Stimulated activated CD4-positive, alpha-beta T cell treated with anti-CD3 and anti-CD28 coated beads, Interleukin-12 subunit alpha, Interleukin-12 subunit beta, amount 100 ng/mL, for 24 hours (primary cell): ENCODE results near the gene PCTP.

Source experiments
- DNase-seq, 2 experiments: peaks; one replicate each; pipeline ENCODE4 v3.0.0-alpha.2; 2020; ENCODE audit warnings: low read depth in 2 of 2

The PCTP gene

DNA sequence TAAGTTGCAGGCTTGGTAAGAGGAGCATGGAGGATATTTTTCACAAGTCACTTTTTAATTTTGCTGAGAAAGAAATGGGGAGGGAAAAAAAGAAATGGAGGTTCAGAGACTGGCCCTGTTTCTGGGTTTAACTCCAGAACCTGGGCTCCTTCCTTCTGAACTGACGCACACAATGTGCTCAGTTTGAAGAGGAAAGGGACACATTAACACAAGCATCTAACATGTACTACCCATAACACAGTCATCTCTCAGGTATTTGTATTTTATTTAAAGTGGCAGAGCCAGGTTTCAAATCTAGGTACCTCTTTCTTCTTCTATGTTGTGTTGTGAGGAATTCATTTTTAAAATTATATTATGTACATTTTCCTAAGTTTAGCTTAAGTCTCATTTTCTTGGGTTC, 22.9 kb upstream of the PCTP start:
- no peak for DNase-seq

- no peak for DNase-seq
Measured at GRCh38 chr17:55728361-55728760, 22.5 kb upstream of the PCTP start.

DNA sequence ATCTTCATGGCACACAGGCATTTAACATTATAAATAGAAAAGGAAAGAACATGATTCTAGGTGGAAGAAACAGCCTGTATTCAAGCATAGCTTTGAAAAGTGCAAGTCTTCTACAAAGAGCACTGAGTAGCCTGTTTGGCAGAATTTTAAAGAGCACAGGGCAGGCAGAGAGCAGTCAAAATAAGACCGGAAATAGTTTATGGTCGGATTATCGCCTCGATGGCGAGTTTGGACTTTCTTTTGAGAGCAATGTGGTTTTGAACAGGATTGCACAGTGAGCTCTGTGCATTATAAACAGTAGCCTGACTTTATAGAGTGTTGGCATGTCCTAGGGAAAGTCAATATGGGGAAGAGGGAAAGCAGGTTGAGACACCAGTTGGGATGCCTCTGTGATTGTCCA, 22.0 kb upstream of the PCTP start:
- DNase-seq, result no peak

DNA sequence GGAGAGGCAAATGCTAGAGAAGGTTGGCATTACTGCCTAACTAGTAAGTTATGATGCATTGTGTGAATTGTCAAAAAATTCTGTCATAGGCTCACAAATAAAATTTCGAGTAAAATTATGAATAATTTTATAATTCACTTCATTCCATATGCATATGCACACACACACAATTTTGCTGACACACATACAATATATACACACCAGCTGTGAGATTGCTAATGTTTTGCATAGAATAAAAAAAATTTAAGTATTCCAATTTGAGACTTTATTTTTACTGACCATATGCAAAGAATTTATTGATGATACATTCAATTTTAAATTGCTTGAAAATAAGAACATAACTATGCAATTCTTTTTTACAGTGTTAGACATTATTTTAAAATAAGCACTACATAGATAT, 21.4 kb upstream of the PCTP start:
- DNase-seq, result no peak

GRCh38 chr17:55730380-55730779, 20.5 kb upstream of the PCTP start:
- no peak for DNase-seq

- DNase-seq, result no peak
Measured at GRCh38 chr17:55730808-55731207, 20.0 kb upstream of the PCTP start.

- no peak for DNase-seq
Measured at GRCh38 chr17:55731586-55732250, 19.1 kb upstream of the PCTP start.

- DNase-seq, result no peak
Measured at GRCh38 chr17:55734128-55734781, 16.6 kb upstream of the PCTP start.

GRCh38 chr17:55735731-55736405, 15.0 kb upstream of the PCTP start:
- DNase-seq, result peak in 1 of 2 experiments; percentile 20

GRCh38 chr17:55737976-55738501, 12.8 kb upstream of the PCTP start:
- DNase-seq, result no peak

- DNase-seq, result no peak
Measured at GRCh38 chr17:55740511-55741355, 10.1 kb upstream of the PCTP start.

- DNase-seq, result no peak
Measured at GRCh38 chr17:55741356-55741700, 9.5 kb upstream of the PCTP start.

DNA sequence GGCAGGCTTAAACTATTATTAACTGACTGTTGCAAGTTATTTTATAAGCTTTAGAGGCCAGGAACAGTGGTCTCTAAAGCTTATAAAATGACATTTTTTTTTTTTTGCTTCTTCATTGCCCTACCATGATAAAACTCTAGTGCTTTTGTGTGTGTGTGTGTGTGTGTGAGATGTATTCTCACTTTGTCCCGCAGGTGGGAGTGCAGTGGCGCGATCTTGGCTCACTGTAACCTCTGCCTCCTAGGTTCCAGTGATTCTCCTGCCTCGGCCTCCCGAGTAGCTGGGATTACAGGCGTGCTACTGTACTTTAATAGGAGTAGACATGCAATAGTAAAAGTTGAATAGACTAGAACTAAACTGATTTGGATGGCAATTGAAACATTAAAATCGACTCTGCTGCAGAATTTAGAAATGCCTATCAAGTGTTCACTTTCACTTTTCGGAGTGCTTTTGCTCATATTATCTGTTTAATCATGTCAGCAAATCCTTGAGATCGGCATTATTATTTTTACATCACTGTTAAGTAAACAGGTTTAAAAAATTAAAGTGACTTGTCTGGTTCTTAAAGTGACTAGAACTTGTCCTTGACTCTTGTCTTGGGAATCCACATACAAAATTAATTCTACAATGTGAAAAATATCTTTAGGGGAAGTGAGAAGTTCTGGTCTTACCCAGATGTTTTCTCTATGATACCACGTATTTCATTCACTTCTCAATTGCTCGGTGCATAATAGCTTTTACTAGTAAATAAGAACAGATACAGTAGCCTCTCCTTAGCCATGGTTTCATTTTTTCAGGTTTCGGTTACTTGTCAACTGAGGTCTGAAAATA, 8.4 kb upstream of the PCTP start:
- DNase-seq, result no peak

DNA sequence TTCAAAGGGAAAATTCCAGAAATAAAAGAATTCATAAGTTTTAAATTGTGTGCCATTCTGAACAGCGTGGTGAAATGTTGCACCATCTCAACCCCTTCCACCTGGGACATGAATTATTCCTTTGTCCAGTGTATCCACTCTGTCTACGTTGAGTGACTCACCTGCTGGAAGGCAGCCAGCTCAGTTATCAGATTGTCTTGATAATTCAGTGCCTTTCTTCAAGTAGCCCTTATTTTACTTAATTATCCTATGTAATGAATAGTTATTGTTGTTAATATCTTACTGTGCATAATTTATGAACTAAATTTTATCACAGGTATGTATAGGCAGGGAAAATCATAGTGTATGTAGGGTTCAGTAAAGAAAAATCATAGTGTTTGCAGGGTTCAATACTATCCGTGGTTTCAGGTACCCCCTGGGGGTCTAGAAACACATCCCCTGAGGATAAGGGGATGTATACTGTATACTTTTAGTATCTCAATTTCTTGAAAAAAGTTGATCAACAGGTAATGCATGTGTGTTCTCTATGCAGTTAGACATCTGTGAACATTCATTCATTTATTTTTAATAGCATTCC, 7.7 kb upstream of the PCTP start:
- no peak for DNase-seq

DNA sequence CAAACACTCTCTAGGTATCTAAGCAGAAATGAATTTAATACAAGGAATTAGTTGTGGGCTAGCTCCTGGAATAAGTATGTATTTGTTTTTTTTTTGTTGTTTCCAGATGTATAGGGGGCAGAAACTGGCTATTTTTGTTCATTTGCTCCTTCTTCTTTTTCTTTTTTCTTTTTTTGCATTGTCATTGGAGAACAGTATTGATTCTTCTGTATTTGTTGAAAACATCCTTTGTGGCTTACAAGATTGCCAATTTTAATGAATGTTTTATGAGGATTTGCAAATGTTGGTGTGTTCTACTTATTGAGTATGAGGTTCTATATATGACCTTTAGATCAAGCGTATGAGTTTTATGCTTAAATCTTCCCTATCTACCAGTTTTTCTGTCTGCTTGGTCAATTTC, 5.6 kb upstream of the PCTP start:
- no peak for DNase-seq

DNA sequence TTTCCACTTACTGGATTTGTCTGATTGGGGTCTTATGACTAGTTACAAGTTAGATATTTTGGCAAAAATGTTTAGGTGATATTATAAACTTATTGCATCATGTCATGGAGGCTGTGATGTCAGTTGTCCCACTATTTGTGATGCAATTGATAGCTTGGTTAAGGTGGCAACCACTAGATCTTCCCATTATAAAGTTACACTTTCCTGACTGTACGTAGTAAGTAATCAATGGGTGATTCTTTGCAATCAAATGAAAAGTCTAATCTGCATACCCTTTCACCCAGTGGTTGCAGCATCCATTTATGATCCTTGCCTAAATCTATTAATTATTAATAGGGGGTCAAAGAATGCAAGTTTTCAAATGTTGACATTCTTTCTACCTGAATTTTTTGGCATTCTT, 4.4 kb upstream of the PCTP start:
- no peak for DNase-seq

DNA sequence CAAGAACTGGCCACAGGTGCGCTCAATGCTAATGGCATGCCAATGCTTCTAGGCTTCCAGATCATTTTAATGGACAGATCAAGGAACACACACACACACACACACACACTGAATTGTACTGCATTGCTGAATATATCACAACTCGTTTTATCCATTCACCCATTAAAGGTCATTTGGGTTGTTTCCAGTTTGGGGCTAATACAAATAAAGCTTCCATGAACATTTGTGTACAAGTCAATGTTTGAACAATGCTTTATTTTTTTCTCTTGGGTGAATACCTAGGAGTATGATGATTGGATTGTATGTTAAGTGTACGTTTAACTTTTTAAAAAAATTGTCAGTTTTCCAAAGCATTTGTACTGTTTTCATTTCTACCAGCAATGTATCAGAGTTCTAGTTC, 3.6 kb upstream of the PCTP start:
- no peak for DNase-seq

GRCh38 chr17:55748841-55749240, 2.0 kb upstream of the PCTP start:
- no peak for DNase-seq

GRCh38 chr17:55749985-55750384, 866 bp upstream of the PCTP start:
- DNase-seq, result no peak

GRCh38 chr17:55751720-55752250, 934 bp downstream of the PCTP start:
- no peak for DNase-seq

GRCh38 chr17:55756689-55757088, 5.8 kb downstream of the PCTP start:
- DNase-seq, result no peak
